Left ventricle myocardium superior (tissue), 1 donor: ENCODE data around the gene NADSYN1. TPM values are rescaled to one million over a fixed set of nuclear protein-coding genes. Genes with fewer than 3 reads are reported as not detected.

ENCODE experiments used
- ATAC-seq: fragments of 200-7000 bp; cut with Tn5 transposase; one replicate; pipeline ENCODE4 v1.9.1; 2020; ENCODE audit warnings: mild to moderate bottlenecking, moderate library complexity
- DNase-seq: peaks from one replicate; pipeline ENCODE4 v3.0.0-alpha.2; 2020
- intact Hi-C: fragments of 100-400 bp; cut with micrococcal nuclease; formaldehyde crosslinking; loops from one replicate; pipeline ENCODE4 v1.11.0; 2022
- total RNA-seq: library from RNA; stranded (reverse); fragmentation: NEBNext Ultra II Directional; extraction: Animal tissue kit (Norgen Biotek cat#: 25700); gene quantifications from one replicate; pipeline ENCODE4 v1.2.1, GENCODE V29; 2021
- donor health status: DM: no; HTN: yes; CAD: no; lungs with severe emphysema.

The NADSYN1 gene
- total RNA-seq, 1 donor from 2014 or later, result 20.5 TPM

- DNase-seq (no peak), ATAC-seq (peak; percentile 82)
- intact Hi-C loops, result no loop called here
Measured at GRCh38 chr11:71432761-71433647, 20.0 kb upstream of the NADSYN1 start.

GRCh38 chr11:71433648-71434450, 19.2 kb upstream of the NADSYN1 start:
- intact Hi-C loops, result no loop called here
- ATAC-seq (peak; percentile 66), DNase-seq (peak; percentile 69)

- intact Hi-C loops, result no loop called here
- no peak for DNase-seq
- ATAC-seq, result no peak
Measured at GRCh38 chr11:71434576-71435130, 18.4 kb upstream of the NADSYN1 start.

- no peak for ATAC-seq
- intact Hi-C loops, result no loop called here
- no peak for DNase-seq
Measured at GRCh38 chr11:71435278-71435951, 17.6 kb upstream of the NADSYN1 start.

- ATAC-seq (no peak), DNase-seq (no peak)
- intact Hi-C loops, result no loop called here
Measured at GRCh38 chr11:71436861-71437260, 16.1 kb upstream of the NADSYN1 start.

- intact Hi-C loops, result no loop called here
- ATAC-seq (no peak), DNase-seq (no peak)
Measured at GRCh38 chr11:71437399-71437798, 15.6 kb upstream of the NADSYN1 start.

GRCh38 chr11:71437879-71438278, 15.1 kb upstream of the NADSYN1 start:
- DNase-seq (no peak), ATAC-seq (no peak)
- intact Hi-C loops, result no loop called here

GRCh38 chr11:71438650-71439049, 14.4 kb upstream of the NADSYN1 start:
- DNase-seq (no peak), ATAC-seq (no peak)
- intact Hi-C loops, result no loop called here

GRCh38 chr11:71440021-71440755, 12.8 kb upstream of the NADSYN1 start:
- intact Hi-C loops, result no loop called here
- ATAC-seq (no peak), DNase-seq (no peak)

GRCh38 chr11:71441251-71441650, 11.8 kb upstream of the NADSYN1 start:
- intact Hi-C loops, result no loop called here
- ATAC-seq (no peak), DNase-seq (no peak)

- intact Hi-C loops, result no loop called here
- DNase-seq (no peak), ATAC-seq (no peak)
Measured at GRCh38 chr11:71442123-71442522, 10.9 kb upstream of the NADSYN1 start.

GRCh38 chr11:71442880-71443279, 10.1 kb upstream of the NADSYN1 start:
- ATAC-seq (no peak), DNase-seq (no peak)
- intact Hi-C loops, result no loop called here

GRCh38 chr11:71443736-71444445, 9.1 kb upstream of the NADSYN1 start:
- no peak for DNase-seq
- no peak for ATAC-seq
- intact Hi-C loops, result no loop called here

- ATAC-seq, result no peak
- intact Hi-C loops, result no loop called here
- no peak for DNase-seq
Measured at GRCh38 chr11:71444811-71445210, 8.2 kb upstream of the NADSYN1 start.

- ATAC-seq (no peak), DNase-seq (no peak)
- intact Hi-C loops, result no loop called here
Measured at GRCh38 chr11:71446150-71446549, 6.9 kb upstream of the NADSYN1 start.

- DNase-seq (no peak), ATAC-seq (no peak)
- intact Hi-C loops, result no loop called here
Measured at GRCh38 chr11:71446942-71447688, 5.9 kb upstream of the NADSYN1 start.

GRCh38 chr11:71447791-71448256, 5.2 kb upstream of the NADSYN1 start:
- ATAC-seq, result peak; percentile 38
- no peak for DNase-seq
- intact Hi-C loops, result no loop called here
